T-helper 1 cell treated with Interleukin-12 subunit alpha and Interleukin-12 subunit beta and Interleukin-4 antibody, amounts not matched to agents 30 ng/mL and 1 ng/mL, for 36 hours (primary cell): ENCODE data around the gene HBS1L. TPM values are rescaled to one million over a fixed set of nuclear protein-coding genes. Genes with fewer than 3 reads are reported as not detected.

Experiments used
- intact Hi-C: fragments of 100-400 bp; cut with micrococcal nuclease; formaldehyde crosslinking; loops from one replicate; pipeline ENCODE4 v1.15.1; 2024
- total RNA-seq: library from RNA; stranded (reverse); gene quantifications from 2 replicates; pipeline ENCODE4 v1.2.3, GENCODE V29; 2022

Gene HBS1L
- total RNA-seq, 1 donor from 2014 or later = 104 TPM

GRCh38 chr6:135004399-135004798, 50.2 kb downstream of the HBS1L start:
- intact Hi-C loops = loop anchor here (5.0 kb wide), 1 partner anchor 847 kb away; no protein-coding TSS in a partner anchor

- intact Hi-C loops = loop anchor here (1.0 to 5.0 kb wide), 2 partner anchors 181 to 846 kb away; no protein-coding TSS in a partner anchor
These were observed 51.5 kb downstream of the HBS1L start for GRCh38 chr6:135002974-135003703.

- intact Hi-C loops = loop anchor here (1.0 to 5.0 kb wide), 2 partner anchors 182 to 845 kb away; no protein-coding TSS in a partner anchor
These were observed 52.3 kb downstream of the HBS1L start for GRCh38 chr6:135002229-135002844.

GRCh38 chr6:134999107-134999506, 55.5 kb downstream of the HBS1L start:
- intact Hi-C loops = no loop called here

GRCh38 chr6:134997133-134997995, 57.3 kb downstream of the HBS1L start:
- intact Hi-C loops = no loop called here

GRCh38 chr6:134995536-134995935, 59.1 kb downstream of the HBS1L start:
- intact Hi-C loops = no loop called here

GRCh38 chr6:134994431-134994830, 60.2 kb downstream of the HBS1L start:
- intact Hi-C loops = no loop called here

GRCh38 chr6:134992155-134992554, 62.5 kb downstream of the HBS1L start:
- intact Hi-C loops = no loop called here

- intact Hi-C loops = no loop called here
These were observed 64.4 kb downstream of the HBS1L start for GRCh38 chr6:134990262-134990661.

GRCh38 chr6:134984821-134985220, 69.8 kb downstream of the HBS1L start:
- intact Hi-C loops = no loop called here

- intact Hi-C loops = no loop called here
These were observed 70.8 kb downstream of the HBS1L start for GRCh38 chr6:134983823-134984222.

- intact Hi-C loops = no loop called here
These were observed 72.5 kb downstream of the HBS1L start for GRCh38 chr6:134982161-134982560.

GRCh38 chr6:134980846-134981245, 73.8 kb downstream of the HBS1L start:
- intact Hi-C loops = no loop called here

GRCh38 chr6:134979142-134979541, 75.5 kb downstream of the HBS1L start:
- intact Hi-C loops = loop anchor here (1.0 to 5.0 kb wide), 10 partner anchors 35 to 732 kb away; partner anchors contain the start of genes AHI1 and HBS1L

- intact Hi-C loops = no loop called here
These were observed 80.3 kb downstream of the HBS1L start for GRCh38 chr6:134974370-134974769.

GRCh38 chr6:134967711-134968110, 86.9 kb downstream of the HBS1L start:
- intact Hi-C loops = no loop called here

GRCh38 chr6:134964451-134965203, 90.0 kb downstream of the HBS1L start:
- intact Hi-C loops = no loop called here

- intact Hi-C loops = no loop called here
These were observed 92.2 kb downstream of the HBS1L start for GRCh38 chr6:134962421-134962820.

- intact Hi-C loops = no loop called here
These were observed 93.3 kb downstream of the HBS1L start for GRCh38 chr6:134961366-134961765.

- intact Hi-C loops = no loop called here
These were observed 95.0 kb downstream of the HBS1L start for GRCh38 chr6:134959603-134960002.

GRCh38 chr6:134956676-134957075, 97.9 kb downstream of the HBS1L start:
- intact Hi-C loops = no loop called here
